Superior temporal gyrus (tissue), 1 donor: ENCODE measurements around the gene GNB4.

Source experiments
- DNase-seq: peaks from one replicate; pipeline ENCODE4 v3.0.0-alpha.2; 2016; ENCODE audit errors: extremely low spot score

GNB4 gene

DNA sequence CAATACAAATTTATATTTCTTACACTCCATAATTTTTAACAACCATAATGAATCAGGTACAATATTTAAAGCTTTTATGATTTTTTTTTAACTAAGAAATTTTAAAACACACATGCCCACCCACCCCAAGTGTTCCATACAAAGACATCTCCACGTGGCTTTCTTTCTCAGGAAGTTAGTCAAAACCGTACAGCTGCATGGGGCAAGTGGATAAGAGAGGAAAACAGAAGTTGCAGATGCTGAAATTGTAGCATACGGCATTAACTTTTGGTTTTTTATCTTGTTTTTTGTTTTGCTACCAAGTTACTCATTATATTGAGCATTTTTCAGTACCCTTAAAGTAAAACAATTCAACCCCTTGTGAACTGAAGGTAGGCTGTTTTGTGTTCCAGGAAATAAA lies 14.8 kb downstream of the GNB4 start:
- DNase-seq: no peak

DNA sequence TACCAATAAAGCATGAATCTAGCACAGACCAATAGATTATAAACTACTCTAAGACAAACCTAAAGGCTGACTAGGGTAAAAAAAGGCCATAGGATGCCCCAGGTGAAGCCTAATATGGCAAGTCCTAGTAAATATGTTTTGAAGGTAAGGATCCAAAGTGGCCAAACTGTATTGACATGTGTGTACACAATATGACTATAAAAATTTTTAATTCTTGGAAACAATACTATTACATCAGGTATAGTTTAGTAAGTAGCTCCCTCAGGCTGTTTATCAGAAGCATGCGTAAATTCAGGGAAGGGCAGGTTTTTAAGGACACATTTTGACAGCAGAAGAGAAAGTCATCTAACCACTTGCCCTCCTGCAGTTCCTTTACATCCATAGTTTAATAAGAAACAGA lies 18.8 kb downstream of the GNB4 start:
- no peak for DNase-seq

DNA sequence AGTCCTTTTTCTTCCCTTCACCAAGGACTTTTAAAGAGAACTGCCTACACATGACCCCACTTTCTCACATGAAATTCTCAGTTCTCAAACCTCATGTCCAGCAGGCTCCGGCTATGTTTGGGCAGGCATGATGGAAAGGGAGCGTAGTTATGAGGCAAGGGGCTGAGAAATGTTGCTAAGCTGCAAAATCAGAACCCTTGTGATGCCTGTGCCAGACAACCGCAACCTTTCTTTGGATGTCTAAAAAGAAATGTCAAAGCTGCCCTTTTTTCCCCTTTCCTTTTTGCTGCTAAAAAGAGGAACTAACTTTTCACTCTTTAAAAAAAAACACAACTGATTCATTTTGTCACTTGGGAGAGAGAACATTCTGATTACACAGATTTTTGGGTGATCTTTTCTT lies 19.2 kb downstream of the GNB4 start:
- peak; percentile 61 for DNase-seq

DNA sequence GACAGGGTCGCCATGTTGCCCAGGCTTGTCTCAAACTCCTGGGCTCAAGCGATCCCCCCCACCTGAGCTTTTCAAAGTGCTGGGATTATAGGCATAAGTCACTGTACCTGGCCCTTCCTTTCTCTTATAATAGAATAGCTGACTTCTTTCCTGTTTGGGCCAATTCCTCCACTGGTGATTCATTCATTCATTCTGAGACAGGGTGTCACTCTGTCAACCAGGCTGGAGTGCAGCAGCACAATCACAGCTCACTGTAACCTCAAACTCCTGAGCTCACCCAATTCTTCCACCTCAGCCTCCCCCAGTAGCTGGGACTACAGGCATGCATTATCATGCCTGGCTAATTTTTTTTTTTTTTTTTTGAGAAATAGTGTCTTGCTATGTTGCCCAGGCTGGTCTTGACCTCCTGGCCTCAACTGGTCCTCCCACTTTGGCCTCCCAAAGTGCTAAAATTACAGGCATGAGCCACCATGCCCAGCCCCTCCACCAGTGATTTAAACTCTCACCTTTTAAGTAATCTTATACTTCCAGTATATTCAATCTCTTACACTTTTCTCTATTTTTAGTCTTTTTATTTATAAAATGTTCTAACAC lies 20.9 kb downstream of the GNB4 start:
- no peak for DNase-seq

DNA sequence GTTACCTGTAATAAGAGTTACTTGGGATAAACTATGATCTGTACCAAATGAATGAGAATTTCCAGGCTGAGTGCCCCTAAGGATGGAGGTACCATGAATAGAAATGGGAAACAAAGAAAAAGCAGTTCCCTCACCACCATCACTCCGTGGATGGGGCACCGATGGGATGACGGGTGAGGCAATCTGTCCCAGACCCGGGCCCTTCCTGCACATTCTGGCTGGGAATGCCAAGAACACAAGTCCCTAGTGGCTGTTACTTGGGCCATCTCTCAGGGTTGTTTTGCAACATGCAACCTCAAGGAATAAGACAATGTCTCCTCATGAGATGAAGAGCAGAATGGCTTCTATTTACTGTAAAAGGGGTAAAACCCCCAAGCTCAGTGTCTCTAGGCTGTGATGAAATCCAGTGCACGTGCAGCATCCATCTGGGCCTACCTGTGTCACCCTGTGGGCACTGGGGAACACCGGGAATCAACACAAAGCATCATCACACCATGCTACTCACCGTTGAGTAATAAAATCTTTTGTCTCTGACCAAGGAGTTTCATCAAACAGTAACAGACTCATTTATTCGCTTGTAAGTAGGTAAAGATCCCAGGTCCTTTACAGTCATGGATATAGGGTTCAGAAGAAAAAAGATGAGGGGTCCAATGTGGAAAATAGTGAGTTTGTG lies 22.3 kb downstream of the GNB4 start:
- DNase-seq: no peak

DNA sequence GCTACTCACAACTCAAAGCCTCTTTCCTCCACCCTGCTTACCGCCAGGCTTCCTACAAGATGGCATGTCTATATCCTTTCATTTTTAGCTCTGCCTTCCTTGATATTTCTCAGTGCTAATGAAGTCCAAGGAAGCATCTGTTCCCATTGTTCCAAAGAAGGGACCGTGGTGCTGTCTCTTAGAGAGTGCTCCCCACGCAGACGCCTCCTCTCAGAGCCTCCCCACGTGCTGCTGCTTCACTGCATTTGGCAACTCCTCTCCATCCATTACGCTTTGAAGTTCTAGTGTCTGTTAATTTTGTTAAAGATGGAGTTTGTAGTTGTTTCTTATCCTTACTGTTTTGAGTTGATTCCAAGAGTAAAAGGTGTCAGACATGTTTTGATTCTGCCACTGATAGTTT lies 26.2 kb downstream of the GNB4 start:
- DNase-seq: no peak

DNA sequence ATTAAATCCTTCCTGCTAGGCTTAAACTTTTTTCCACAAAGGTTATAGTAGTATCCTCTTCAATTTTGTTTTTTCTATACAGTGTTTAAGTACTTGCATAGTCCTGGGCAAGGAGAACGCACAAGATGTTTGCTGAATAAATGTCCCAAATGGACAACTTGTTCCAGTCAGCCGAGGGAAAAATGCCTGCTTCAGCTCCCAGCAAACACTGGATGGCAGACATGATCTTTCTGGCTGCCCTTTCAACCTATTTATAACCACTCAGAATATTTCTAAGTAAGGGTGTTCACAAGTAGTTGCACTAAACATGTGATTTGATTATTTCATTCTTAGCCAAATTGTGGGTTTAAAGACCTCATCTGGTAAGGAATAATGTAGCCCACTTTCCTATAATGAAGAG lies 29.8 kb downstream of the GNB4 start:
- peak; percentile 75 for DNase-seq

DNA sequence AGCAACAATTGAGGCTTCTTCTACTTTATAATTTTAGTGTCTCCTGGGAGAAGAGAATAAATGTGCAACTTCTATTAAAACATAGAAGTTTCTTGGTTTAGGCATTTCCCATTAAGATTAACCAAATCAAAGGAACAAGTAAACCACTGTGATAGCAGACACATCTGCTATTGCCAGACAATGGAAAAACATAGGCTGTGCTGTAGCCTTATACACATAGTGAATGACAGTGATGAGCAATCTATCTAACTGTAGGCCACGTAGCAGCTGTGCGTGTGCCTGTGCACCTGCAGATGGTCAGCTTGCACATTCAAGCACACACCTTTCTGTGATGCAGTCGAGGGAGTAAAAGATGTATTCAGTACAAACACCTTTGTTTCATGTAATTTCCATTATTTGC lies 32.7 kb downstream of the GNB4 start:
- DNase-seq: no peak

DNA sequence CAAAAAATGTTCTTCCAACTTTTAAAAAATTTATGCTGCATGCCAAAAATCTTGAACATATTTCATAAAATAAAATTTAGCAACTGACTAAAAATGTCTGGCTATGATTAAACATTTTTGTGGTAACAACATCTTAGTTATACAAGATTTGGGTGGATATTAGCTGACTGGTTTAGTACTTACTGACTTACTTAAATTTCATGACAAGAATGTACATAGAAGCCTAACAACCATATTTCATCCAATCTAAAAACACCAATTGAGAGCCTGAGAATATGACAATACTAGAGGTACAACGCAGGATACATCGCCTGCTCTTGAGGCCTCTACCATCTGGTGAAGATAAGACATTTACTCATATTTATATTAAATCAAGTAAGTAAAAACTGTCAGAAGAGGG lies 34.6 kb downstream of the GNB4 start:
- no peak for DNase-seq

DNA sequence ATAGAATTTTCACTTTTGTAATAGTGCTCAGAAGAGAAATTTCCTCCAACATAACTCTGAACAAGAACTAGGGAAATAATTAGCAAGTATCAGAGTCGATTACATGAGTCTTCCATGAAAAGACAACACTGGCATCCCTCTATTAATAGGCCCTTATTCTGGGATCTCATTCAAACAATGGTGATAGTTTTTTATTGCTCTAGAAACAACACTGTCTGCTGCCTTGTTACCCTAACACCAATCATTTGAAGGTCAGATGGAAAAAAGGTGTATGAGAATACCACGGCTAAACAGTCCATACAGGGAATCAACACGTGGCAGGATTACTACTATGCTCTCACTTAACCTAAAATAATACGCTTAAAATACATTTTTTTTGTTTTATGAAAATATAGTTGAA lies 35.9 kb downstream of the GNB4 start:
- DNase-seq: no peak

DNA sequence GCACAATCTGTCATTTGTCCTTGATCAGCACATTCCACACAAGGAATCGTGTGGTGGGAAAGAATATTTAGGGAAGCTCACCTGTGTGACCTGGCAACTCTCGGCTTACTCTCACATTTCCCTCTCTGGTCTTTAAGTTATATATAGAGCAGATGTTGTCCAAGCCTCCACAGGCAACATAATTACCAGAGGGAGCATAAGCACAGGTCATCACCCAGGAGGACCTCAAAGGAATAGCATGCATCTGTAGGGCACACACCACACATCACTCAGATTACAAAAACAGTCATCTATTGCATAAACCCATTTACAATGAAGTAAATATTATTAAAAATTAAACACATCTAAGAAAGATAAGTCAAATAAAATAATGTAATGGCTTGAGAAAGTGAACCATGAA lies 36.5 kb downstream of the GNB4 start:
- DNase-seq: no peak

DNA sequence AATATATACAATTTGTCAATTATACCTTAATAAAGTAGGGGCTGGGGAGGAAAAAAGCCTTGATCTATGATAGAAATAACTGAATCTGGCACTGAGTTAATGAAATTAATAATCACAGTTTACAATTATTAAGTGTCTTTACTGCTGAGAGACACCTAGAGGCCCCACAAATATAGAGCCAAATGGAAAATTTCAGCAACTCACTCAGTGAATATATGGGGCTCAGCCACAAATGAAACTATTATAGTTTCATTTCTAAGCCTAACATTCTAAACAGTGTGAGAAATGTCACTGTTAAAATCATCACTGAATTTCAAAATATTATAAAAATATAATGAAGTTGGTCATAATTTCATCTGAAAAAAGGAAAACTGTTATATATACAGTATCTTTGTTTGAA lies 40.3 kb downstream of the GNB4 start:
- no peak for DNase-seq

DNA sequence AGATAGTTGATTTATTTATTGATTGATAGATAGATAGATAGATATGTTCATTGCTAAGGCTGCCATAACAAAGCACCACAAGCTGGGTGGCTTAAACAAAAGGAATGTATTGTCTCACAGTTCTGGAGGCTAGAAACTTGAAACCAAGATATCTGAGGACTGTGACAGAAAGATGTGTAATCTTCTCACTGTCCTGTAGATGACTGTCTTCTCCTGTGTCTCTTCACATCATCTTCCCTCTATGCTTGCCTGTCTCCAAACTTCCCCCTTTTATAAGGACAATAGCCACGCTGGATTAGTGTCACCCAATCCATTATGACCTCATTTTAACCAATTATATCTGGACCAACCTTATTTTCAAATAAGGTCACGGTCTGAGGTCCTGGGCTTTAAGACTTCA lies 40.9 kb downstream of the GNB4 start:
- no peak for DNase-seq

DNA sequence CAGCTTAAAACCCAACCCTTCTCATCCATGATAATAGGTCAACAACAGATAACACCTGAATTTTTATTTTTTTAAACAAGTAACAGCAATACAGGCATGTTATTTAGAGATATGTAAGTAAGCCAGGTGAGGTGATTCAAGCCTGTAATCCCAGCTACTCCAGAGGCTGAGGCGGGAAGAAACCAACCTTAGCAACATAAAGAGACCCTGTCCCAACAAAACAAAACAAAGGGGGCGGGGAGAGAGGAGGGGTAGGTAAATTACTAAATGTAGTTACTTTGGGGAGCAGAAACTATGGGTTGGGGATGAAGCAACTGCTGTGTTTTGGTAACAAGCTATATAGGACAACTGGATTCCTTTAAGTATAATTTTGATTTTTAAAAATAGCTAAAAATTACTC lies 47.0 kb downstream of the GNB4 start:
- DNase-seq: no peak

DNA sequence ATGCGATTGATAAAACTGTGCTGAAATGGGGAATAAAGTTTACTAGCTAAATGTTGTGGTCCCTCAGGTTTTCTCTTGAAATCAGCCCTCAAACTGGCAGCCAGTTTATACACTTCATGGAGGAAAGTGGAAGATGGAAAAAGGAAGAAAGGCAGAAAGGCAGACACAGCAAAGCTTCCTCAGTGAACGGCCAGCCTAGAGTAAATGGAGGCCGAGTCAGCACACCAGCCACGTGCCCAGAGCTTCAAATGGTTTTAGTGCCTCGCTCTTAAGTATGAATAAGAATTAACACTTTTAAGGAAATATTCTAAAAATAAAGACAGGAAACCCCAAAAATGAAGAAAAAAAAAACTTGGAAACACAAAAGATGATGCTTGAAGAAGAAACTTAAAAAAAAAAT lies 48.3 kb downstream of the GNB4 start:
- DNase-seq: no peak

DNA sequence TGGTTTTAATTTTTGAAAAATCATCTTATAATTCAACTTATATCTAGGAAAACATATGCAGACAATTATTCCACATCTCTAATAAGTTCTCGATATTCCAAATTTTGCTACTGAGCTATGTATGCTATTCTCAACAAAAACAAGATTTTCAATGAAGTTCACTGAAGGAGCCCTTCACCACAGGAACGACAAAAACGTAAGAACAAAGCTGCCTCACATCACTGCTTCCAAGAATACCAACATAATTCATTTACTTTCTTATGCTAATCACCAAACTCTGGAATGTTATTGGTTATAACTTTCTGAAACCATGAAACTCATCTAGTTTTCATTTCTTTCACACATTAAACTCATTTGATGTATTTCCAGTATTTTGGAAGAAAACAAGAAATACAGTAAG lies 49.7 kb downstream of the GNB4 start:
- DNase-seq: no peak

DNA sequence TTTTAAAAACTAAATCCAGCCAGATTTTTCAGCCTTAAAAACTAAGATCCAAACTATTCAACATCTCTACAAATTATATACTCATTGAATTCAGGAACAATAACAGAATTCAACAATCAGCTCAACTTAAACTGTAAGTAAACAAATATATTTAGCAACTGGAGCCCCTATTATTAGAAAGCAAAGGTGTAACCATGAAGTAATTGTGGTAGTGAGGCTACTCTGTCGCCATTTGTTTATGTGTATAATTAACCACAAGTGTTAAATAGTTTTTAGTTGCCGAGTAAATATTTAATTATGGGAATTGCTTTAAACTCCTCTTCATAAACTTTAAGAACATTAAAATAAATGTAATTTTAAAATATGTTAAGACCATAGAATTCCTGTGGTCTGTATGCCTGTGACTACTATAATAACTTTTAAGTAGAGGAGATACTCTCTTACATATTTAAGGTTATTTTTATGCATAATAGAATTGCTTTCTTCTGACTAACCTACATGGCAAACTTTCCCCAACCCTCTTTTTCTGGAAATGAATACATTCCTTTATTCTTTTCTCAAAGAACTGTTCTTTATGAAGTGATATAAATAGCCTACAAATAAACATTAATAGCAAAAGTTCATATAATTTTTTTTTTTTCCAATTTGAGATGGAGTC lies 52.6 kb downstream of the GNB4 start:
- DNase-seq: no peak

DNA sequence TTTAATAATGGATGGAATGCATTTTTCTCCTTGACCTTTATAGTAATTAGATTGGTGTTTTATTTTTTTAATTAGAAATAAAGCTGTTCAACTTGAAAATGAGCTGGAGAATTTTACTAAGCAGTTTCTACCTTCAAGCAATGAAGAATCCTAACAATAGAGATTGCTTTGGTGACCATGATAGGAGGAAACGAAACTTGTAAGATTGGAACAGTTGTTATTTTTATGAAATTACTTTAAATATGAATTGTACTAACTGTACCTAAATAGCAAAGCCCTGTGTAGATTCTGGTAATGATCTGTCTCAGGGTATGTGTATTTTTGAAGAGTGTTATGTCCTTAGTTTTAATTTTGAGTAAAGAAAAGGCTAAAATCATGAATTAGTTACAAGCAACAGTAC lies 59.4 kb downstream of the GNB4 start:
- DNase-seq: no peak

DNA sequence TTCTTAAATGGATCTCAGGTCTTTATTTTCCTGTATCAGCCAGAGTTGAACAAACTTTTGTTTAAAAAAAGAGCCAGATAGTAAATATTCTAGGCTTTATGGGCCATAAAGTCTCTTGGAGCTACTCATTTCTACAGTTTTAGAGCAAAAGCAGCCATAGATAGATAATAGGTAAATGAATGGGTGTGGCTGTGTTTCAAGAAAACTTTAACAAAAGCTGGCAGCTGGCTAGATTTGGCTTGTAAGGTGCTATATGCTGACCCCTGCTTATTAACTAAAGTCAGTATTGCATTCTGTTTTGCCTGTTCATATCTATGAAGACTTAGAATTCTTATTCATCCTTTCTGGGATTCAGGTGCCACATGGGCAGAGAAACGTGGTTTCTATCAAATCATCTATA lies 74.8 kb downstream of the GNB4 start:
- DNase-seq: no peak

DNA sequence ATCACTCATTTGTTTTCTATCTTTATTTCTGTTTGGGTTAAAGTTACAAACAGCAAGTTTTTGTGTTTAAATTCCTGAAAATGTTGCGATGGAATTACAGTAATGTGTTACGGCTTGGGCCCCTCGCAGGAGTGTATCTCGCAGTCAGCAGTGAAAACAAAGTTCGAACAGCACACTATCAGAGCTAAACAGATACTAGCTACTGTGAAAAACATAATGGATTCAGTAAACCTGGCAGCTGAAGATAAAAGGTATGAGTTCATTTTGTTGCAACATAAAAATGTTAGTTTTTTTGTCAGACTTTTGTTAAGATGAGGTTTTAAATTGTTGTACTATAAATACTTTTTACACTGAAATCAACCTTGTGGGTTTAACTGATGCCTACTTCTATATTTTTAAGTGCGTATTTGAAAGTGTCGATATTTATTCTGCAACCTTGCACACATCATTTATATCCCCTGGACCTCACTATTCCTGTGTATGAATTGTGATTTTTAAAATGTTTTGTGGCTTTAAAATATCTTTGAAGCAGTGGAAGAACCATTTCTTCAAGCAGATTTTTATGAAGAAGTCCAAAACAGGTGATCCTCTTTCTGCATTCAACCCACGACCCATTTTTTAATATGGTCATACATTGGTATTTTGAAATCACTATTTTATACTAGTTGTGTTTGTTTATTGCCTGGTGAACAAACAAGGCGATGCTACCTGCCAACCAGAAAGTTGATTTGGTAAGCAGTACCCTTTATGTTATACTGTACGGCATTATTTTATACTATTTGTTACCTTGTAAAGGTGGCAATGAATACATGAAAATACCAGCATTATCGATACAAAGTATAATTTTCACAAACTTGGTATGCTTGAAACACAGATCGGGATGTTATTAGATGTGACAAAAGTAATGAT lies 75.9 kb downstream of the GNB4 start:
- no peak for DNase-seq

DNA sequence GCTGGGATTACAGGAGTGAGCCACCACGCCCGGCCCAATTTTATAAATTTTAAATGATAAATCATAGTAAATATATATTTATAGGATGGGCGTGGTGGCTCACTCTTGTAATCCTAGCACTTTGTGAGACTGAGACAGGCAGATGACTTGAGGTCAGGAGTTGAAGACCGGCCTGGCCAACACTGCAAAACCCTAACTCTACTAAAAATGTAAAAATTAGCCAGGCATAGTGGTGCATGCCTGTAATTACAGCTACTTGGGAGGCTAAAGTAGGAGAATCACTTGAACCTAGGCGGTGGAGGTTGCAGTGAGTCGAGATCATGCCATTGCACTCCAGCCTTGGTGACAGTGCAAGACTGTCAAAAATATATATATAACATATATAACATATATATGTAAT lies 77.3 kb downstream of the GNB4 start:
- DNase-seq: no peak

DNA sequence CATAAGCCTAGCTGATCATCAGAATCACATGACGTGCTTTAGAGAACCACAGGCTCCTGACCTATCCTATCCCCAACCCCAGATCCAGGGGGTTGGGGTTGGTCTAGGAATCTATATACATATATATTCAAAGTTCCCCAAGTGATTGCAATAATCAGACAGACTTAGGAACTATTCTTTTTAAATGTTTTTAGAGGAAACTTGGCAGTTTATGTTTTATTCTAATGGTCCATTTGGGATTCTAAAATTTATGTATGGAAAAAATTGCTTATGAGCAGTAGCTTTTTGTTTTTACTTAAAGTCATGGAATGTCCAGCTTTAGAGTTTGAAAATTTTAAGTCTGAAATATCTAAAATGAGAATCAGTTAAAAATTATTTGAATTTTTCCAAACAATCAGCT lies 81.6 kb downstream of the GNB4 start:
- no peak for DNase-seq

DNA sequence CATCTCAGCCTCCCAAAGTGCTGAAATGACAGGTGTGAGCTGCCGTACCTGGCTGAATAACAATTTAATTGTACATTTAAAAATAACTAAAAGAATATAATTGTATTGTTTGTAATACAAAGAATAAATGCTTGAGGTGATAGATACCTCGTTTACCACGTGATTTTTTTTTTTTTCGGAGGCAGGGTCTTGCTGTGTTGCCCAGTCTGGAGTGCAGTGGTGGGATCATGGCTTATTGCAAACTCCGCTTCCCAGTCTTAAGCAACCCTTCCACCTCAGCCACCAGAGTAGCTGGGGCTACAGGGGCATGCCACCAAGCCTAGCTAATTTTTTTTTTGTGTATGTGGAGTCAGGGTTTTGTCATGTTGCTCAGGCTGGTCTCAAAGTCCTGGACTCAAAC lies 87.9 kb downstream of the GNB4 start:
- no peak for DNase-seq
